Omental fat pad (tissue), 4 donors: ENCODE results near the gene CNKSR1. TPM values are rescaled to one million over a fixed set of nuclear protein-coding genes. Genes with fewer than 3 reads are reported as not detected.

Experiments used
- ATAC-seq: fragments of 150-250 bp; one replicate; pipeline ENCODE4 v1.9.1; 2016; ENCODE audit warnings: mild to moderate bottlenecking, moderate library complexity; ENCODE audit not compliant: low FRiP score
- DNase-seq: peaks from one replicate; pipeline ENCODE4 v3.0.0-alpha.2; 2019; ENCODE audit warnings: low spot score
- total RNA-seq, 4 donors: library from RNA; depleted of rRNA; stranded (reverse); fragments of >200 nt; gene quantifications; one replicate each; pipeline ENCODE4 v1.1.0, GENCODE V29; 2016
- TF ChIP-seq, protein P1 (sequence below), 3 donors: fragments of 450-650 bp; IDR thresholded peaks; one replicate each; pipeline ENCODE4 v1.5.1; 2016 to 2017; ENCODE audit warnings: antibody characterized with exemption in 3 of 3, mild to moderate bottlenecking in 3 of 3, moderate library complexity in 2 of 3

The CNKSR1 gene
- total RNA-seq, 4 donors from 2014 or later = 0.75 to 6.0 (median 1.3) TPM

DNA sequence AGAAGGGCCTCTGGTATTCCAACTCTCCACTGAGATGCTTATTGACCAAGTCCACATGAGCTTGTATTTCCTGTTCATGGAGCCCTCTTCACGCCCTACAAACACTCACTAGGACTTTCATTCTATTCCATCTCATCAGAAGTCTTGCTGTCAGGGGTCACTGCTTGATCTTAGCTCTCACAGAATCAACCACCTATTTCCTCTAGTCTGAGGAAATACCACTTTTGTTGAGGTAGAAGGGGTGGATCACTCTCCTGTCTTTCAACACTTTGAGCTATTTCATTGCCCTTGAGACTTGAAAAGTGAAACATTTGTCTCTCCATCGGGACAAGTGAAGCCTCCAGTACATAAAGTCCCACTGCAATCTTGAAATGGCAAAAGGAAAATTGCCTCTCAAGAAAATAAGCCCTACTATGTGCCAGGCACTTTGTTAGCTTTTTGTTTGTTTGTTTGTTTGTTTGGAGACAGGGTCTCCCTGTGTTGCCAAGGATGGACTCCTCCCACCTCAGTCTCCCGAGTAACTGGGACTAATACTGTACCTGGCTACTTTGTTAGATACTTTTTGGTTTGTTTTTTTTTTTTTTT is 38.2 kb upstream of the CNKSR1 start:
- TF ChIP-seq, protein P1, sequence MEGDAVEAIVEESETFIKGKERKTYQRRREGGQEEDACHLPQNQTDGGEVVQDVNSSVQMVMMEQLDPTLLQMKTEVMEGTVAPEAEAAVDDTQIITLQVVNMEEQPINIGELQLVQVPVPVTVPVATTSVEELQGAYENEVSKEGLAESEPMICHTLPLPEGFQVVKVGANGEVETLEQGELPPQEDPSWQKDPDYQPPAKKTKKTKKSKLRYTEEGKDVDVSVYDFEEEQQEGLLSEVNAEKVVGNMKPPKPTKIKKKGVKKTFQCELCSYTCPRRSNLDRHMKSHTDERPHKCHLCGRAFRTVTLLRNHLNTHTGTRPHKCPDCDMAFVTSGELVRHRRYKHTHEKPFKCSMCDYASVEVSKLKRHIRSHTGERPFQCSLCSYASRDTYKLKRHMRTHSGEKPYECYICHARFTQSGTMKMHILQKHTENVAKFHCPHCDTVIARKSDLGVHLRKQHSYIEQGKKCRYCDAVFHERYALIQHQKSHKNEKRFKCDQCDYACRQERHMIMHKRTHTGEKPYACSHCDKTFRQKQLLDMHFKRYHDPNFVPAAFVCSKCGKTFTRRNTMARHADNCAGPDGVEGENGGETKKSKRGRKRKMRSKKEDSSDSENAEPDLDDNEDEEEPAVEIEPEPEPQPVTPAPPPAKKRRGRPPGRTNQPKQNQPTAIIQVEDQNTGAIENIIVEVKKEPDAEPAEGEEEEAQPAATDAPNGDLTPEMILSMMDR (IDR thresholded peaks at IDR 0.05) = no peak
- ATAC-seq = no peak

DNA sequence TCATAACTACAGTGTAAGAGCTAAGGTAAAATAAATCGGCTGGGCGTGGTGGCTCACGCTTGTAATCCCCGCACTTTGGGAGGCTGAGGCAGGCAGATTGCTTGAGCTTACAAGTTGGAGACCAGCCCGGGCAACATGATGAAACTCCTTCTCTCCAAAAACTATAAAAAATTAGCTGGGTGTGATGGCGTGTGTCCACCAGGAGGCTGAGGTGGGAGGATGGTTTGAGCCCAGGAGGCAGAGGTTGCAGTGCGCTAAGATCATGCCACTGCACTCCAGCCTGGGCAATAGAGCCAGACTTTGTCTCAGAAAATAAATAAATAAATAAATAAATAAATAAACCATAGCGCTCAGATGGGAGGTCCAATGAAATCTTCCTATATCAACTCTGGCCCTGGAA is 35.1 kb upstream of the CNKSR1 start:
- DNase-seq (no peak), ATAC-seq (no peak)
- TF ChIP-seq, protein P1 (IDR thresholded peaks at IDR 0.05) = no peak

More for the DNA sequence above, 38.2 kb upstream of the CNKSR1 start:
- DNase-seq = no peak

DNA sequence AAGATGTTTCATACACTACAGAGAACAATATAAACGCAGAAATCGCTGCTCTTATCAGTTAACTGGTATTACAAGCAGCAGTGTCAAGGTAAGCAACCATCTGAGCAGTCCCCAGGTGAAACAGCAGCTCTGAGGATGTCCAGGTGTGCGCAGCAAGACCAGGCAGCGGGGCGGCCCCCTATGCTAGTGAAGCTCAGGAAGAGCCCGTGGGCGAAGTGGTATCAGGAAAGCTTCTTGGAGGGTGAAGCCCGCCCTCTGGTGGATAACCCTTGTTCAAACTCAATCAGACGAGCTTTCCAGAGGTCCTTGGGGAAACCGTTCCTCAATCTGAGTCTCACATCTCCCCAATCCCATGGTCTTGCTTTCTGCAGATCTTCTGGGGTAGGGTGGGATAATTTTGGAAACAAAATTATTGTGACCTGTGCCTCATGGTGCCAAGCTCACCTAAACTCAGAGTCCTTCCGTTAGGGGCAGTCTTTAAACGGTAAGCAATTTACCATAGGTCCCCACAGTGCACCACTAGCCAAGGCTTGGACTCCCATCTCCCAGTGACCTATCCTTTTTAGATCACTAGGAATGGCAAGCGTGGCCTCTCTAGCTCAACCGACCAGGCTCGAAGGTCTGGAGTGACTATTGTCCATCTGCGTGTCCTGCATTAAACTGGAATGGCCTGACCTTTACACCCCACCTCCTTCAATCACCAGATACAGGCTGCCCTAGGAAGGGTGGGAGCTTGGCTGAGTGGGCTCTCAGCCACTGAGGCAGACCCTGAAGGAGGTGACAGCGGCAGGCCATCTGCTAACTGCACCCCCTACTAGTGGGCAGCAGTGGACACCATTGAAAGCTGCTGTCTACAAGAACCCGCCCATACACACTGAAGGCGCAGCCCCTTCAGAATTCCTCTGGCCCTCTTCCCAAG is 32.0 kb upstream of the CNKSR1 start:
- DNase-seq (peak; percentile 65), ATAC-seq (peak; percentile 91)
- TF ChIP-seq, protein P1 (IDR thresholded peaks at IDR 0.05) = no peak

DNA sequence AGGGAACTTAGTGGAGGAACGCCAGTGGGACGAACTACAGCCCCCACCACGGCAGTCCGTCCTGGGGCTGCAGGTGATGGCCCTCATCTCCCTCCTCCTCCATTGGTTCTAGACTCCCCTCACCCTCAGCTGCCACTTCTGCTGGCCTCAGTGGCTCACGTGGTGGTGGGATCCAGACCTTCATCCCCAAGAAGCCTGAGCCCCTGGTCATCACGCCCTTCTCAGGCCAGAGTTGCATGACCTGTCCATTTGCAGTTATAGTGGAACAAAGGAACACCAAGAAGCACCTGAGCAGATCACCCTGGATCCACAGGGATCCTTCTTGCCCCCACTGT is 31.4 kb upstream of the CNKSR1 start:
- no peak for DNase-seq
- TF ChIP-seq, protein P1 (IDR thresholded peaks at IDR 0.05) = no peak
- no peak for ATAC-seq

DNA sequence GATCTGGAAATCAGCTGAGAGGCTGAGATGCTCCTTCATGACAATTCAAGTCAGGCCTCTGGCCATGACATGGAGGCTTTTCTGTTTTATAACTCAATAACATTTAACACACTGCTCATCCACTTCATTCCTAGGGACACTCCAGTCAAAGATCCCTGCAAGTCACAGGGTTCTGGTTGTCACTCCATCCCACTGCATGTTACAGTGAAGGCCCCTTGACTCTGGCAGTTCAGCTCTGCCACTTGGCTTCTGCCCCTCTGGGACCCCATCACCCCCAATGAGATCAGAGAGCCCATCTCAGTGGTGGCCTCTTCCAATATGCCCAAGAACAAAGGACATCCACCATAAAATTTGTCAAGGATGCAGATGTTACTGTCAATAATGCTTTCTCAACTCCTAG is 28.4 kb upstream of the CNKSR1 start:
- DNase-seq (no peak), ATAC-seq (no peak)
- TF ChIP-seq, protein P1 (IDR thresholded peaks at IDR 0.05) = no peak

DNA sequence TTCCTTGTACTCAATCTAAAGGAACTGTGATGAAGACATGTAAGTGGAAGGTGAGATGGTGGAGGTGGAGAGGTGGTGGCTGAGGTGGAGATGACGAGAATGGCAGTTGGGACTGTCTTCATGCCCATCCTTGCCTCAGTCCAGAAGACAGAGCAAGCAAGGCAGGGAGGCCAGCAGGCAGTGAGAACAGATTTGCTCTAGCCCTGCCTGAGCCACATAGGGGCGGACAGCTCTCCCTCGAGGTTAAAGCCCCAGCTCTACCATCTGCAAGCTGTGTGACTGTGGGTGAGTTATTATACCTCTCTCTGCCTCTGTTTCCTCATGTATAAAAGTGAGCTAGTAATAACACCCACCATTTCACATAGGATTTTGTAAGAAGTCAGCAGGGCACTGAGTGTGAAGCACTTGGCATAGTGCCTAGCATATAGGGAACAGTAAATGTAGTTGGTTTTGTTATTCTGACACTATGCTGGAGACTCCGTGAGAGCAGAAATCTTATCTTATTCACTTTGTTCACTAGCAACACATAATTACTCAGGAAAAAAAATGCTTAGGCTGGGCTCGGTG is 23.2 kb upstream of the CNKSR1 start:
- no peak for DNase-seq
- no peak for ATAC-seq
- TF ChIP-seq, protein P1 (IDR thresholded peaks at IDR 0.05) = no peak
